ENCODE measurements around the gene ALOXE3.

ALOXE3 gene

GRCh38 chr17:8117980-8118768 lies at the start of gene ALOXE3:
Gene ALOXE3 (minus strand): TSS chr17:8118514. CDS start chr17:8117990, 524 bp downstream.
- H3K4me3 ChIP-seq (ENCODE audit: low read depth in 1 of 2, low read length in 2 of 2) = peak within 1 kb of the TSS; percentile 75 to 84
- peaks cover 42% of the 10 kb centered on the region for H3K27me3 ChIP-seq (ENCODE audit: low read depth, low read length)
- no peaks in the 10 kb centered on the region for H3K36me3 ChIP-seq (ENCODE audit: control insufficient read depth in 1 of 2, insufficient read depth in 2 of 2, low read length in 2 of 2)
- peaks cover 20 to 43% of the 10 kb centered on the region in 2 donors for H3K4me1 ChIP-seq (ENCODE audit: control insufficient read depth in 1 of 2, insufficient read depth in 2 of 2, low read length in 2 of 2)
- H3K9me3 ChIP-seq (ENCODE audit: control insufficient read depth in 1 of 2, low read length in 2 of 2) = no peaks in the 10 kb centered on the region
- H3K27ac ChIP-seq (ENCODE audit: low read length) = no peak within 1 kb of the TSS

GRCh38 chr17:8167526-8167925 lies 49.2 kb upstream of the ALOXE3 start:
- no peak overlapping the region for H3K27ac ChIP-seq (ENCODE audit: low read length)

GRCh38 chr17:8166731-8167130 lies 48.4 kb upstream of the ALOXE3 start:
- peaks cover 12 to 19% of the 10 kb centered on the region in 2 donors for H3K4me1 ChIP-seq (ENCODE audit: control insufficient read depth in 1 of 2, insufficient read depth in 2 of 2, low read length in 2 of 2)
- no peaks in the 10 kb centered on the region for H3K27me3 ChIP-seq (ENCODE audit: low read depth, low read length)
- no peaks in the 10 kb centered on the region for H3K9me3 ChIP-seq (ENCODE audit: control insufficient read depth in 1 of 2, low read length in 2 of 2)
- H3K4me3 ChIP-seq (ENCODE audit: low read depth in 1 of 2, low read length in 2 of 2) = no peak overlapping the region
- H3K27ac ChIP-seq (ENCODE audit: low read length) = no peak overlapping the region
- H3K36me3 ChIP-seq (ENCODE audit: control insufficient read depth in 1 of 2, insufficient read depth in 2 of 2, low read length in 2 of 2) = peaks cover 0 to under 1% of the 10 kb centered on the region in 2 donors

More at GRCh38 chr17:8167526-8167925, 49.2 kb upstream of the ALOXE3 start:
- H3K36me3 ChIP-seq (ENCODE audit: control insufficient read depth in 1 of 2, insufficient read depth in 2 of 2, low read length in 2 of 2) = no peaks in the 10 kb centered on the region
- H3K4me1 ChIP-seq (ENCODE audit: control insufficient read depth in 1 of 2, insufficient read depth in 2 of 2, low read length in 2 of 2) = peaks cover 9 to 16% of the 10 kb centered on the region in 2 donors
- H3K9me3 ChIP-seq (ENCODE audit: control insufficient read depth in 1 of 2, low read length in 2 of 2) = no peaks in the 10 kb centered on the region
- no peaks in the 10 kb centered on the region for H3K27me3 ChIP-seq (ENCODE audit: low read depth, low read length)
- H3K4me3 ChIP-seq (ENCODE audit: low read depth in 1 of 2, low read length in 2 of 2) = no peak overlapping the region

DNA sequence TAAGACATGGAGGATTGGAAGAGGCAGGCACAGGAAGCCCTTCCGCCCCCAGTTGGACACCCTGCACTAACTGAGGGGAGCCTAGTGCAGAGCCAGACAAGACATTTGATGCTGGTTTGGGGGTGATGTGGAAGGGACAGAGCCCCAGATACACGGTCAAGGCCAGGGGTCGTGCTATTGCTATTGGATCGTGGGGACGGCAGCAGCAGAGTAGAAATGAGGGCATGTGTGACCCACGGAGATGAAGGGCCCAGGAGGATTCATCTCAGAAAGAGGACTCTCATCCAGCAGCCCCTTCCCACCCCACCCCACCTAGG lies 46.5 kb upstream of the ALOXE3 start:
- no peak overlapping the region for H3K4me3 ChIP-seq (ENCODE audit: low read depth in 1 of 2, low read length in 2 of 2)

GRCh38 chr17:8163978-8164814 lies 45.9 kb upstream of the ALOXE3 start:
- no peaks in the 10 kb centered on the region for H3K9me3 ChIP-seq (ENCODE audit: control insufficient read depth in 1 of 2, low read length in 2 of 2)
- no peaks in the 10 kb centered on the region for H3K27me3 ChIP-seq (ENCODE audit: low read depth, low read length)
- H3K36me3 ChIP-seq (ENCODE audit: control insufficient read depth in 1 of 2, insufficient read depth in 2 of 2, low read length in 2 of 2) = peaks cover 15 to 17% of the 10 kb centered on the region in 2 donors
- H3K4me3 ChIP-seq (ENCODE audit: low read depth in 1 of 2, low read length in 2 of 2) = peak overlapping the region; percentile 8 to 82
- peaks cover 20 to 45% of the 10 kb centered on the region in 2 donors for H3K4me1 ChIP-seq (ENCODE audit: control insufficient read depth in 1 of 2, insufficient read depth in 2 of 2, low read length in 2 of 2)
- peak overlapping the region; percentile 84 for H3K27ac ChIP-seq (ENCODE audit: low read length)

More for the DNA sequence above, 46.5 kb upstream of the ALOXE3 start:
- H3K27ac ChIP-seq (ENCODE audit: low read length) = peak overlapping the region; percentile 84
- peaks cover 20 to 39% of the 10 kb centered on the region in 2 donors for H3K4me1 ChIP-seq (ENCODE audit: control insufficient read depth in 1 of 2, insufficient read depth in 2 of 2, low read length in 2 of 2)
- peaks cover 9 to 11% of the 10 kb centered on the region in 2 donors for H3K36me3 ChIP-seq (ENCODE audit: control insufficient read depth in 1 of 2, insufficient read depth in 2 of 2, low read length in 2 of 2)
- H3K9me3 ChIP-seq (ENCODE audit: control insufficient read depth in 1 of 2, low read length in 2 of 2) = no peaks in the 10 kb centered on the region
- H3K27me3 ChIP-seq (ENCODE audit: low read depth, low read length) = no peaks in the 10 kb centered on the region

- H3K4me1 ChIP-seq (ENCODE audit: control insufficient read depth in 1 of 2, insufficient read depth in 2 of 2, low read length in 2 of 2) = peaks cover 20 to 51% of the 10 kb centered on the region in 2 donors
- peaks cover 15 to 21% of the 10 kb centered on the region in 2 donors for H3K36me3 ChIP-seq (ENCODE audit: control insufficient read depth in 1 of 2, insufficient read depth in 2 of 2, low read length in 2 of 2)
- peak overlapping the region; percentile 84 for H3K27ac ChIP-seq (ENCODE audit: low read length)
- H3K27me3 ChIP-seq (ENCODE audit: low read depth, low read length) = no peaks in the 10 kb centered on the region
- no peaks in the 10 kb centered on the region for H3K9me3 ChIP-seq (ENCODE audit: control insufficient read depth in 1 of 2, low read length in 2 of 2)
- H3K4me3 ChIP-seq (ENCODE audit: low read depth in 1 of 2, low read length in 2 of 2) = peak overlapping the region; percentile 53 to 82
These were observed 45.0 kb upstream of the ALOXE3 start for GRCh38 chr17:8162997-8163977.

- peaks cover 20 to 51% of the 10 kb centered on the region in 2 donors for H3K4me1 ChIP-seq (ENCODE audit: control insufficient read depth in 1 of 2, insufficient read depth in 2 of 2, low read length in 2 of 2)
- H3K27ac ChIP-seq (ENCODE audit: low read length) = peak within 1 kb of the TSS; percentile 86
These were observed 44.1 kb upstream of the ALOXE3 start, which contains the start of gene VAMP2 for GRCh38 chr17:8162233-8162996. Gene VAMP2 (minus strand): TSS chr17:8162948. CDS start chr17:8162879, 69 bp downstream.

GRCh38 chr17:8161289-8162232 lies 43.2 kb upstream of the ALOXE3 start:
- no peaks in the 10 kb centered on the region for H3K27me3 ChIP-seq (ENCODE audit: low read depth, low read length)
- peak overlapping the region; percentile 82 to 91 for H3K4me3 ChIP-seq (ENCODE audit: low read depth in 1 of 2, low read length in 2 of 2)

More at GRCh38 chr17:8162233-8162996, 44.1 kb upstream of the ALOXE3 start, which contains the start of gene VAMP2:
- H3K36me3 ChIP-seq (ENCODE audit: control insufficient read depth in 1 of 2, insufficient read depth in 2 of 2, low read length in 2 of 2) = peaks cover 15 to 22% of the 10 kb centered on the region in 2 donors
- H3K4me3 ChIP-seq (ENCODE audit: low read depth in 1 of 2, low read length in 2 of 2) = peak within 1 kb of the TSS; percentile 82 to 91
- H3K9me3 ChIP-seq (ENCODE audit: control insufficient read depth in 1 of 2, low read length in 2 of 2) = no peaks in the 10 kb centered on the region
- H3K27me3 ChIP-seq (ENCODE audit: low read depth, low read length) = no peaks in the 10 kb centered on the region

GRCh38 chr17:8160741-8161221 lies 42.5 kb upstream of the ALOXE3 start:
- H3K27me3 ChIP-seq (ENCODE audit: low read depth, low read length) = no peaks in the 10 kb centered on the region
- peaks cover 20 to 55% of the 10 kb centered on the region in 2 donors for H3K4me1 ChIP-seq (ENCODE audit: control insufficient read depth in 1 of 2, insufficient read depth in 2 of 2, low read length in 2 of 2)
- H3K9me3 ChIP-seq (ENCODE audit: control insufficient read depth in 1 of 2, low read length in 2 of 2) = no peaks in the 10 kb centered on the region
- peak overlapping the region; percentile 82 to 91 for H3K4me3 ChIP-seq (ENCODE audit: low read depth in 1 of 2, low read length in 2 of 2)
- peaks cover 15 to 29% of the 10 kb centered on the region in 2 donors for H3K36me3 ChIP-seq (ENCODE audit: control insufficient read depth in 1 of 2, insufficient read depth in 2 of 2, low read length in 2 of 2)
- peak overlapping the region; percentile 61 for H3K27ac ChIP-seq (ENCODE audit: low read length)

More at GRCh38 chr17:8161289-8162232, 43.2 kb upstream of the ALOXE3 start:
- Histone ChIP-seq H3K36me3 (ENCODE audit: control insufficient read depth in 1 of 2, insufficient read depth in 2 of 2, low read length in 2 of 2) (peaks cover 15 to 27% of the 10 kb centered on the region in 2 donors), H3K9me3 (ENCODE audit: control insufficient read depth in 1 of 2, low read length in 2 of 2) (no peaks in the 10 kb centered on the region), H3K27ac (ENCODE audit: low read length) (peak overlapping the region; percentile 86), H3K4me1 (ENCODE audit: control insufficient read depth in 1 of 2, insufficient read depth in 2 of 2, low read length in 2 of 2) (peaks cover 20 to 55% of the 10 kb centered on the region in 2 donors)

Data from muscle layer of duodenum (tissue), 2 donors.